RWPE2 (cell line): ENCODE results near the gene USP21.

Source experiments
- ATAC-seq: fragments of 200-7000 bp; cut with Tn5 transposase; 3 replicates; pipeline ENCODE4 v1.9.1; 2021; ENCODE audit warnings: low read depth
- DNase-seq: peaks from one replicate; pipeline ENCODE4 v3.0.0-alpha.2; 2020; ENCODE audit warnings: low spot score
- H3K27ac ChIP-seq: fragments of 450-650 bp; 2 replicates; pipeline ENCODE4 v1.5.1; 2017; ENCODE audit warnings: mild to moderate bottlenecking; ENCODE audit not compliant: poor library complexity, severe bottlenecking
- H3K27me3 ChIP-seq: fragments of 250-450 bp; sonication (Bioruptor Pico); 2 replicates; pipeline ENCODE4 v1.5.1; 2021; ENCODE audit warnings: mild to moderate bottlenecking, moderate library complexity; ENCODE audit not compliant: insufficient read depth, poor library complexity, severe bottlenecking
- H3K36me3 ChIP-seq: fragments of 250-450 bp; sonication (Bioruptor Pico); 2 replicates; pipeline ENCODE4 v1.5.1; 2020; ENCODE audit warnings: low read depth, mild to moderate bottlenecking, moderate library complexity
- H3K4me1 ChIP-seq: fragments of 250-450 bp; sonication (Bioruptor Pico); 2 replicates; pipeline ENCODE4 v1.5.1; 2021; ENCODE audit warnings: mild to moderate bottlenecking, moderate library complexity; ENCODE audit not compliant: insufficient read depth, poor library complexity, severe bottlenecking
- H3K4me3 ChIP-seq: fragments of 250-450 bp; sonication (Bioruptor Pico); 2 replicates; pipeline ENCODE4 v1.5.1; 2021; ENCODE audit warnings: mild to moderate bottlenecking, moderate library complexity; ENCODE audit not compliant: severe bottlenecking
- H3K9me3 ChIP-seq: fragments of 250-450 bp; sonication (Bioruptor Pico); 2 replicates; pipeline ENCODE4 v1.5.1; 2021; ENCODE audit warnings: mild to moderate bottlenecking, moderate library complexity; ENCODE audit not compliant: severe bottlenecking
- CTCF ChIP-seq: fragments of 450-650 bp; IDR thresholded peaks from one replicate; pipeline ENCODE4 v1.5.1; 2017; ENCODE audit warnings: mild to moderate bottlenecking, moderate library complexity; ENCODE audit not compliant: poor library complexity, severe bottlenecking

The USP21 gene

DNA sequence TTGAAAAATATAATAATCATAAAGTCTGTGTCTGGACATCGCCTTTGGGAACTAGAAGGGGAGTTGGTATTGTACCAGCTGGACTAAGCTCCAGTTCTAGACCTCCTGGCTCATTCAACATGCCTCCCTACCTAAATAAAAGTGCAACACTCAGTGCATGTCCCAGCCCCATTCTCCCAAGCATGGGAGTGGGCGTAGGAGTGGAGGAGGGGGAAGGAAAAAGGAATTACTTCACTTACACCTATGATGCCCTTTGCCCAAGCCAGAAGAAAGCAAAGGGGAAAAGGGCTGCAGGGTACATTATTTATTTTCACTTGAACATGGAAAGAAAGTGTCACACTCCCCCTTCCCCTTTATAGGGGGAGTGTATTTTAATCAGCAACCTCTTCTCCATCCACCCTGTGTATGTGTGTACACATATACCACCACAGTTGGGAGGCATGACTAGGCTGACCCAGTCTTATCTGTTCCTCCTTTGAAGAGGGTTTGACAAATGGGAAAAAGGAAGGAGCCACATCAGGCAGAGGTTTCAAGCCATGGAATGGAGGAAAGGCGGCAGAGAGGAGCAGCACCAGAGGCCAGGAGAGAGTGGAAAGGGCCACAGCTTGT lies 38.2 kb upstream of the USP21 start:
- TF ChIP-seq CTCF, result no peak
- ATAC-seq (no peak), DNase-seq (no peak)
- H3K27me3 ChIP-seq, result no peaks in the 10 kb centered on the region
- H3K9me3 ChIP-seq, result no peaks in the 10 kb centered on the region
- H3K4me1 ChIP-seq, result peaks cover 16% of the 10 kb centered on the region
- H3K4me3 ChIP-seq, result no peak overlapping the region
- H3K27ac ChIP-seq, result no peak overlapping the region
- H3K36me3 ChIP-seq, result peaks cover 71% of the 10 kb centered on the region

GRCh38 chr1:161121834-161122233 lies 37.5 kb upstream of the USP21 start:
- H3K4me3 ChIP-seq, result no peak overlapping the region
- TF ChIP-seq CTCF, result no peak
- H3K4me1 ChIP-seq, result peaks cover 11% of the 10 kb centered on the region
- no peaks in the 10 kb centered on the region for H3K9me3 ChIP-seq
- no peaks in the 10 kb centered on the region for H3K27me3 ChIP-seq
- H3K36me3 ChIP-seq, result peaks cover 72% of the 10 kb centered on the region
- ATAC-seq (no peak), DNase-seq (no peak)
- no peak overlapping the region for H3K27ac ChIP-seq

- Histone ChIP-seq H3K4me3 (no peak overlapping the region), H3K27ac (no peak overlapping the region), H3K4me1 (peaks cover 10% of the 10 kb centered on the region), H3K9me3 (no peaks in the 10 kb centered on the region), H3K27me3 (no peaks in the 10 kb centered on the region), H3K36me3 (peaks cover 83% of the 10 kb centered on the region)
- no peak for TF ChIP-seq CTCF
- DNase-seq, result no peak
- ATAC-seq, result no peak
Measured at GRCh38 chr1:161122967-161123366, 36.3 kb upstream of the USP21 start.

DNA sequence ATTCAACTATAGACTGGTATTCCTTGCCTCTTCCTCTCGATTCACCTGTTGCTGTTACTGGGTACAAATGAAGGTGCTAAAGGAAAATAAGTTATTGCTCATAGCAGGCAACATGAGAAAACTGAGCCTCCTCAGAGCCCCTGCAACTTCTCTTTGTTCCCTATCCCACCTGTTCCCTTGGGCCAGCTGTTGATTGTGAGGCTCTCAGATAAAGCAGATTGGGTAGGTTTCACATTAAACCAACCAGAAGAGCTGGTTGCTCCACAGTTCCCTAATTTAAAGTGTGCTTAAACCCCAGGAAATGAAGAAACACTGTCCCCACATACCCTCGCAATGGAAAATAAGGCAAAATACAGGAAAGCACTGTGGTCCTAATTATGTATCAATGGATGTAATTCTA lies 31.7 kb upstream of the USP21 start:
- H3K9me3 ChIP-seq, result no peaks in the 10 kb centered on the region
- no peak overlapping the region for H3K27ac ChIP-seq
- H3K27me3 ChIP-seq, result no peaks in the 10 kb centered on the region
- H3K4me1 ChIP-seq, result peaks cover 3% of the 10 kb centered on the region
- DNase-seq (no peak), ATAC-seq (no peak)
- no peak for TF ChIP-seq CTCF
- H3K4me3 ChIP-seq, result no peak overlapping the region
- peaks cover 74% of the 10 kb centered on the region for H3K36me3 ChIP-seq

GRCh38 chr1:161128591-161129420 lies 30.5 kb upstream of the USP21 start:
- H3K36me3 ChIP-seq, result peaks cover 66% of the 10 kb centered on the region
- H3K27me3 ChIP-seq, result no peaks in the 10 kb centered on the region
- no peaks in the 10 kb centered on the region for H3K9me3 ChIP-seq
- H3K27ac ChIP-seq, result no peak overlapping the region
- H3K4me3 ChIP-seq, result no peak overlapping the region
- TF ChIP-seq CTCF, result no peak
- ATAC-seq (no peak), DNase-seq (no peak)
- H3K4me1 ChIP-seq, result peaks cover 3% of the 10 kb centered on the region
